LNCaP clone FGC (cell line): ENCODE data around the gene AGFG2.
"Not testable (repeated sequence)": the region's sequence is repeated elsewhere in the genome, so short reads cannot be mapped to it uniquely, and the experiment has no call there.

ENCODE experiments used
- DNase-seq: peaks from one replicate; pipeline ENCODE4 v3.0.0-alpha.2; 2011; ENCODE audit warnings: low read depth
- H3K4me3 ChIP-seq: 2 replicates; pipeline ENCODE4 v1.5.1; 2011; ENCODE audit warnings: mild to moderate bottlenecking, low read depth, low read length, control low read depth
- TF ChIP-seq, protein P1 (sequence below): IDR thresholded peaks from 2 replicates; pipeline ENCODE4 v1.5.1; 2012; ENCODE audit warnings: mild to moderate bottlenecking; ENCODE audit not compliant: control insufficient read depth, insufficient read depth; ENCODE audit errors: extremely low read depth

Gene AGFG2

DNA sequence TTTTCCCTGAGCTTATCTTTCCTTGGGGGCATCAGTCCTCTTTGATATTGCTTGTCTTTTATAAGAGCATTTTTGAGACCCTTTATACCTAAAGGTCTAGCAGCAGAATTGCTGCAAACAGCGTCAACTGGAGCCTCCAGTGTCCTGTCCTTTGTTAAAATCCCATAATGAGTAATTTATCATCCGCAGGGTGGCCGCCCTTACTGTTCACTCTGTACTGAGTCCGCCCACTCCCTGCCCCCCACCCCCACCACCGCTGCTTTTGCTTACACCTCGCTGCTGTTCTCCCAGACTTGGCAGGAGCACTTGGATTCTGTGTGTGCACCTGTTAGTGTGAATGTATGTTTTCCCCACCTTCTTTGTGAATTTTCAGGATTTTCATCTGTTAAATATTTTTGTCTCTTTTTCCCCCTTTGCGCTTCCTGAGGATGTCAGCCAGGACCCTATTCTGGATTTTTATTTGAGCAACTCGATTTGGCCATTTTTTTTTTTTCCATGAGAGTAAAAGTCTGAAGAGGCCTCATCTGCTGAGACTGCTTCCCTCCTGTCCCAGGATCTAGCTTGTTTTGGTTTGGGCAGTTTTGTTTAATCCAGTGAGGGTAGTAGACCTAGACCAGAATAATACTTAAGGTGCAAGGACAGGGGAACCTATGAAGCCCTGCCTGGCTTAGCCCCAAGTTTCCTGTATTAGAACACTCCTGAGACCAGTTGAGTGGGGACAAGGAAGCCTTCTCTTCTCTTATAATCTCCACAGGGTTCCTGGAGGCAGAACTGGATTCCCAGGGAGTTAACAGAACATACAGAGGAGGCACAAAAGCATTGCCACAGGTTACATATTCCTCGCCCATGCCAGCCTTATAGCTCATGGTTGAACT is 8.2 kb downstream of the AGFG2 start:
- peak overlapping the region; percentile 33 for H3K4me3 ChIP-seq
- TF ChIP-seq, protein P1, sequence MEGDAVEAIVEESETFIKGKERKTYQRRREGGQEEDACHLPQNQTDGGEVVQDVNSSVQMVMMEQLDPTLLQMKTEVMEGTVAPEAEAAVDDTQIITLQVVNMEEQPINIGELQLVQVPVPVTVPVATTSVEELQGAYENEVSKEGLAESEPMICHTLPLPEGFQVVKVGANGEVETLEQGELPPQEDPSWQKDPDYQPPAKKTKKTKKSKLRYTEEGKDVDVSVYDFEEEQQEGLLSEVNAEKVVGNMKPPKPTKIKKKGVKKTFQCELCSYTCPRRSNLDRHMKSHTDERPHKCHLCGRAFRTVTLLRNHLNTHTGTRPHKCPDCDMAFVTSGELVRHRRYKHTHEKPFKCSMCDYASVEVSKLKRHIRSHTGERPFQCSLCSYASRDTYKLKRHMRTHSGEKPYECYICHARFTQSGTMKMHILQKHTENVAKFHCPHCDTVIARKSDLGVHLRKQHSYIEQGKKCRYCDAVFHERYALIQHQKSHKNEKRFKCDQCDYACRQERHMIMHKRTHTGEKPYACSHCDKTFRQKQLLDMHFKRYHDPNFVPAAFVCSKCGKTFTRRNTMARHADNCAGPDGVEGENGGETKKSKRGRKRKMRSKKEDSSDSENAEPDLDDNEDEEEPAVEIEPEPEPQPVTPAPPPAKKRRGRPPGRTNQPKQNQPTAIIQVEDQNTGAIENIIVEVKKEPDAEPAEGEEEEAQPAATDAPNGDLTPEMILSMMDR, result no peak
- DNase-seq, result no peak

DNA sequence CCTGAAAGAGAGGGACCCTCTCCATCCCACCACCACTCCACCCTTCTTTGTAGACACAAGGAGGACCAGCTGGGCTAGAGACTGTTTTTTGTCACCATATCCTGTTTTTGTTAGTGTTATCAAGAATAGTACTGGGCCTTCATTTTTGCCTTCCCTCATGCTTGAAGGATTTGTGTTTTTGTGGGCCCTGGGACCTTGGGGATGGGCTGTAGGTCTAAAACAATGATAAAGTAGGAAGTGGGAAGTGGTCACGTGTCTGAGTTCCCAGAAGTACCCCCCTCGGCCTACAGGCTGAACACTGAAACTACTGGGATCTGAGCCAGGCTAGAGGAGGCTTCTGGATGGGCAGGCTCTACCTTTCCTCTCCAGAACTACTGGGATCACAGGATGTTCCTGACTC is 8.9 kb downstream of the AGFG2 start:
- no peak for DNase-seq
- H3K4me3 ChIP-seq, result no peak overlapping the region
- TF ChIP-seq, protein P1, result no peak

DNA sequence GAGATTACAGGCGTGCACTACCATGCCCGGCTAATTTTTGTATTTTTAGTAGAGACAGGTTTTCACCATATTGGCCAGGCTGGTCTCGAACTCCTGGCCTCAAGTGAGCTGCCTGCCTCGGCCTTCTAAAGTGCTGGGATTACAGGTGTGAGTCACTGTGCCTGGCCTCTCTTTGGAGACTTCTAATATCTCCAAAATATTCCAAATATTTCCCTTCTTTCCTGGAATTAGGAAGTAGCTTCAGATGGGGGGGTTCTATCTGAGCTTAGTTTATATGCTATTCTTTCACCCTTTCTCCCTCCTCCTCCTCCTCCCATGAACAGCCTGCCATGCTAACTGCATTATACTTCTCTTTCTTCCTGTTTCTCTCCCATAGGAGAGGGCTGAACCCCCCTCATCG is 9.4 kb downstream of the AGFG2 start:
- H3K4me3 ChIP-seq, DNase-seq: not testable (repeated sequence)

DNA sequence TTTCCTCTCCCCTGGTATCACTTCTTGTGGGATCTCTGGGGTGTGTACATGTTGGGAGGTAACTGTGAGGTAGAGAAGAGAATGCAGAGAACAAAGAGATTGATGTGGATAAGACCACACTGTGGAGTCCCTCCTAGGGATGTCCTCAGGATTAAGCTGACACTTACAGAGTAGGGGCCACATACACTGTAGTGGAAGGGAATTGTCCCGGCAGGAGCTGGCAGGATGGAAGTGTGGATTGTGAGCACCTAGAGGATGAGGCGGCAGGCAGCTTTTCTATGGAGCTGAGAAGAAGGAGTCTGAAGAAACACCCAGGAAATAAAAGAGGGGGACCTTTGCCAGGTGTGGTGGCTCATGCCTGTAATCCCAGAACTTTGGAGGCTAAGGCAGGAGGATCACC is 13.5 kb downstream of the AGFG2 start:
- H3K4me3 ChIP-seq, result no peak overlapping the region
- TF ChIP-seq, protein P1, result no peak
- DNase-seq, result no peak

DNA sequence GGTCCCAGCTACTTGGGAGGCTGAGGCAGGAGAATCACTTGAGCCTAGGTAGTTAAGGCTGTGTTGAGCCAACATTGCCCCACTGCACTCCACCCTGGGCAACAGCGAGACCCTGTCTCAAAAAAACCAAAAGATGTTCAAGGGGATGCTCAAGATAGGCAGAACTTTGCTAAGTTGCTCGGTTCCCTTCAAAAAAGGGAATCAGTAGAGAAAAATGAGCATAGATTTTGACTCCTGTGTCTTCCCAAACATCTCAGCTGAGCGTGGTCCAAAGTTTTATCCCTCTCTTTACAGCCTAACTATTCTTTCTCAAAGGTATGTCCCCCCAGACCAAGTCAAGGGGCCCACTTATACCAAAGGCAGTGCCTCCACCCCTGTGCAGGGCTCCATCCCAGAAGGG is 14.0 kb downstream of the AGFG2 start:
- no peak overlapping the region for H3K4me3 ChIP-seq
- TF ChIP-seq, protein P1, result no peak
- DNase-seq, result no peak

DNA sequence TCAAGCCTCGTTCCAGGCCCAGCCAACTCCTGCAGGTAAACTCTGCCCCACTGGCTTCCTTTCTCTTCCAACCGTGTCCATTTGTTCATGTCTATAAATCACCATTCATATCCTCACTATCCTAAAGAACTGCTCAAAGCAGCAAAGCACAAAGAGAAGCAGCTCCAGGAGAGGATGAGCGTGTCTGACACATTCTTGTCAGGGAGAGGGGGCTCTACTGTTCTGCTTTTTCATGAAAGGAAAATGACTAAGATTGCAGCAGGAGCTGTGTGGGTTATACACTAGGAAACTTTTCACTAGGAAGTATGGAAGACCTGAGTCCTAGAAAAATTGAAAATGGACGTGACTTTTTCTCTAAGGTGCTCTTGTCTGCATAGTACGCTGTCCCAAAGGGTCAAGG is 16.7 kb downstream of the AGFG2 start:
- no peak for DNase-seq
- TF ChIP-seq, protein P1, result no peak
- no peak overlapping the region for H3K4me3 ChIP-seq

DNA sequence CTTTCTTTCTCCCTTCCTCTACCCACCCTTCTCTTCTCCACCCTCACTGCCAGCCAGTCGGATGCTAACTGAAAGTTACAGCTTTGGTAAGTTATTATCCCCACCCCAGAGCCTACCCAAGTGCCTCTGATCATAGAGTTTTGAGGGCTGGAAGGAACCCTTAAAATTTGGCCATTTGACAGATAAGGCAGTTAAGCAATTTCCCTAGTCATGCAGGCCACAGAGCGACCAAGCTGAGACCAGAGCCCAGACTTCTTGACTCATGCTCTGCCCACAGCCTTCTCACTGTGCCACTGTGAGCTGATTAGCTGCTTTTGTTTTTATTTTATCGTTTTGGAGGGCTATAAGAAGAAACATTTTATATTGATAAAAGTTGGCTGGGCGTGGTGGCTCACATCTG is 17.5 kb downstream of the AGFG2 start:
- H3K4me3 ChIP-seq, result no peak overlapping the region
- no peak for DNase-seq
- TF ChIP-seq, protein P1, result no peak
